ENCODE measurements around the gene PGGHG.
A peak's percentile ranks its signal among the peaks of the same experiment; 100 is the strongest.

PGGHG gene

GRCh38 chr11:269146-269890 lies 19.6 kb upstream of the PGGHG start:
- DNase-seq (ENCODE audit: low spot score): peak; percentile 62

- no peak for DNase-seq (ENCODE audit: low spot score)
Measured at GRCh38 chr11:270451-271318, 18.2 kb upstream of the PGGHG start.

GRCh38 chr11:271319-271715 lies 17.6 kb upstream of the PGGHG start:
- no peak for DNase-seq (ENCODE audit: low spot score)

- DNase-seq (ENCODE audit: low spot score): no peak
Measured at GRCh38 chr11:272195-272930, 16.6 kb upstream of the PGGHG start.

GRCh38 chr11:272931-273198 lies 16.1 kb upstream of the PGGHG start:
- no peak for DNase-seq (ENCODE audit: low spot score)

- DNase-seq (ENCODE audit: low spot score): no peak
Measured at GRCh38 chr11:276219-276618, 12.7 kb upstream of the PGGHG start.

- no peak for DNase-seq (ENCODE audit: low spot score)
Measured at GRCh38 chr11:278001-278951, 10.7 kb upstream of the PGGHG start, which contains the start of gene NLRP6. TSS of gene NLRP6 (plus strand) at chr11:278407. CDS start at chr11:278570, 163 bp downstream.

- DNase-seq (ENCODE audit: low spot score): no peak
Measured at GRCh38 chr11:279040-279965, 9.6 kb upstream of the PGGHG start.

GRCh38 chr11:279966-280705 lies 8.8 kb upstream of the PGGHG start:
- no peak for DNase-seq (ENCODE audit: low spot score)

GRCh38 chr11:280706-281485 lies 8.0 kb upstream of the PGGHG start:
- no peak for DNase-seq (ENCODE audit: low spot score)

GRCh38 chr11:281486-282161 lies 7.3 kb upstream of the PGGHG start:
- DNase-seq (ENCODE audit: low spot score): no peak

- DNase-seq (ENCODE audit: low spot score): no peak
Measured at GRCh38 chr11:282171-282570, 6.8 kb upstream of the PGGHG start.

GRCh38 chr11:282630-283360 lies 6.1 kb upstream of the PGGHG start:
- no peak for DNase-seq (ENCODE audit: low spot score)

- no peak for DNase-seq (ENCODE audit: low spot score)
Measured at GRCh38 chr11:283405-284104, 5.4 kb upstream of the PGGHG start.

- no peak for DNase-seq (ENCODE audit: low spot score)
Measured at GRCh38 chr11:284105-285020, 4.6 kb upstream of the PGGHG start.

Measured in hematopoietic multipotent progenitor cell treated with erythropoietin and hydrocortisone succinate and interleukin-3 and kit ligand, for 17 days (in vitro differentiated cells).